Measurements from ENCODE around the gene BNIP2. TPM values are rescaled to one million over a fixed set of nuclear protein-coding genes. Genes with fewer than 3 reads are reported as not detected.
"Not testable (repeated sequence)": the region's sequence is repeated elsewhere in the genome, so short reads cannot be mapped to it uniquely, and the experiment has no call there.

Gene BNIP2
- total RNA-seq, 1 donor from 2014 or later, result 71.5 TPM

DNA sequence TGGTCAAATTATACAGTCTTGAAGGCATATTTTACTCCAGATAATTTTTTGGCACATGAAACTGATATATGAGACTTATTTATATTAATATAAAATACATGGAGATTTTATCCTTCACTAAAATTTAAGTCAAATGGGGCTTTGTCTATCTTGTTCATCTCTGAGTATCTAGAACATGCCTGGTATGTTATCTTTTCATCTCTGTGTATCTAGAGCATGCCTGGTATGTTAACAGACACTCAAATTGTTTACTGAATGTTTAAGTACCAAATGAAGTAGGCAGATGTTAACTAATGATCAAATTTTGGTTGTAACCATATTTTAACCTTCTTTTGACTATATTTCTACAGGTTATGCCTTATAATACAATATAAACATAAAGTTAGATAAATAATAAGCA, 39.5 kb downstream of the BNIP2 start:
- ATAC-seq (ENCODE audit: poor library complexity), result no peak
- no peak for DNase-seq
- intact Hi-C loops (cut with DNase I), result no loop called here

DNA sequence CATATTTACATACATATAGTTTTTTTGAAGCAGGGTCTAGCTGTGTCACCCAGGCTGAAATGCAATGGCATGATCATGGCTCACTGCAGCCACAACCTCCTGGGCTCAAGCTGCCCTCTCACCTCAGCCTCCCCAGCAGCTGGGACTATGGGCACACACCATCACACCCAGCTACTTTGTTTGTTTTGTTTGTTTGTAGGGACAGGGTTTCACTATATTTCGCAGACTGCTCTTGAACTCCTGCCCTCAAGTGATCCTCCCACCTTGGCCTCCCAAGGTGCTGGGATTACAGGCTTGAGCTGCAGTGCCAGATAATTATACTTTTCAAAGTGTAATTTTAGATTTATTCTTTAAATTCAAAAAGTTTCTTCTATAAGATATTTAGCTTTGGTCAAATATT, 42.0 kb downstream of the BNIP2 start:
- intact Hi-C loops (cut with DNase I), result no loop called here
- no peak for DNase-seq
- ATAC-seq (ENCODE audit: poor library complexity), result no peak

GRCh38 chr15:59646277-59646676, 42.8 kb downstream of the BNIP2 start:
- ATAC-seq (ENCODE audit: poor library complexity), result no peak
- DNase-seq, result no peak
- intact Hi-C loops (cut with DNase I), result no loop called here

- DNase-seq; intact Hi-C loops (cut with DNase I); ATAC-seq (ENCODE audit: poor library complexity): not testable (repeated sequence)
Observed at GRCh38 chr15:59645812-59646211, 43.3 kb downstream of the BNIP2 start.

GRCh38 chr15:59644756-59645155, 44.4 kb downstream of the BNIP2 start:
- DNase-seq (no peak), ATAC-seq (ENCODE audit: poor library complexity) (no peak)
- intact Hi-C loops (cut with DNase I), result no loop called here

DNA sequence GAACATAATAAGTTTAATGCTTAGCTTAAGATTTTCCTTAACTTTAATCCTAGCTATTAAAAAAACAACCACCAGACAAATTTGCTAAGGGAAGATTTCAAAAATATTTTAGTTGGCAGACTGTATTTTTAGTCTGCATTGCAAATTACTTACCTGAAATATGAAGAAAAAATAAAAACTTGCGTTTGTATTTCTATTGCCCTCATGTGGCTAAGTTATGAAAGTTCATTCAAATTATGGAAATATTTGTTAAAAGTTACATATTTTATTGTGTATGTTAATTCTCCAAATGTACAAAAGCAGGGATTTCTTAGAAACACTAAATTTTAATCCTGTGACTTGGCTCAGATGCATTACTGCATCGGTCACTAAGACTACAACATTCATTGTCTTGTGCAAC, 46.8 kb downstream of the BNIP2 start:
- intact Hi-C loops (cut with DNase I), result no loop called here
- ATAC-seq (ENCODE audit: poor library complexity), result no peak
- no peak for DNase-seq

DNA sequence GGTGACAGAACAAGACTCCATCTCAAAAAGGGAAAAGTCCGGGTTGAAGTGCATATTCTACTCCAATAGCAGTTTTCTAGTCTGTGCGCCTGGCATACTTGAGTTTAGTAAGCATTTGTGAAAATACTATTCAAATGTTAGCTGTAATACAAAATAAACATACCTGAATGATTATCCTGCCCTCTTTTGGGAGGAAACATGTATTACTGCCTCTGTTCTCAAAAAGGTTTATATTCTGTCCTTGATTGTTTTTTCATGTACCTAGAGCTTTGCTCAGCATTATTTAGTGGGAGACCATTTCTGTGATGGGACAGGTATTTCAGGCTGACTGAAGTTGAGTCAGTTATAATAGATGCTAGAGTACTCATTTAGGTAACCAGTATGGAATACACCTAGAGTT, 51.6 kb downstream of the BNIP2 start:
- intact Hi-C loops (cut with DNase I); ATAC-seq (ENCODE audit: poor library complexity): not testable (repeated sequence)

GRCh38 chr15:59636184-59636583, 52.9 kb downstream of the BNIP2 start:
- ATAC-seq (ENCODE audit: poor library complexity), result no peak
- intact Hi-C loops (cut with DNase I), result no loop called here
- DNase-seq, result no peak

More for the DNA sequence above, 51.6 kb downstream of the BNIP2 start:
- not testable (repeated sequence) for DNase-seq

DNA sequence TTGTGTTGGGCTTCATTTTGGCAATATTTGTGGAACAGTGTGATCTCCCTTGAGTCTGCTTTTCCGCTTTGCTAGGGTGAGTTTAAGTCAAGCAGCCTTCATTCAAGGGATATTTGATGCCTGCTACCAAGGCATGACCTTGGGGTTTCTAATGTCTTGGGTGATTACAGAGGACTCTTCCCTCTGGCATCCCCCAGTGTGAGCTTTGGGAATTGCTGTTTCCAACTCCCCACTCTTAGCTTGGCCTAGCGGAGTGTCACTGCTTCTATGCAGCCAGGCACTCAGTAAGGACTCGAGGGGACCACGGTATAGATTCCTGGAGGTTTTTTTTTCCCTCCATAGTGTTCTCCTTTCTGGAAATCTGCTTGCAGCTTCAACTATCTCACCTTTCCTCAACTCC, 56.4 kb downstream of the BNIP2 start:
- intact Hi-C loops (cut with DNase I), result no loop called here
- no peak for ATAC-seq (ENCODE audit: poor library complexity)
- DNase-seq, result no peak

GRCh38 chr15:59622289-59622688, 66.8 kb downstream of the BNIP2 start:
- no peak for DNase-seq
- ATAC-seq (ENCODE audit: poor library complexity), result no peak
- intact Hi-C loops (cut with DNase I), result no loop called here

DNA sequence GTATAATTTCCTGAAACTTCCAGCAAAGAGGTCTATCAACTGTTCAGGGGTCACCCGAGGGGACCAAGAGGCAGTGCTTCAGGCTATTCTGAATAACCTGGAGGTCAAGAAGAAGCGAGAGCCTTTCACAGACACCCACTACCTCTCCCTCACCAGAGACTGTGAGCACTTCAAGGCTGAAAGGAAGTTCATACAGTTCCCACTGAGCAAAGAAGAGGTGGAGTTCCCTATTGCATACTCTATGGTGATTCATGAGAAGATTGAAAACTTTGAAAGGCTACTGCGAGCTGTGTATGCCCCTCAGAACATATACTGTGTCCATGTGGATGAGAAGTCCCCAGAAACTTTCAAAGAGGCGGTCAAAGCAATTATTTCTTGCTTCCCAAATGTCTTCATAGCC, 70.7 kb downstream of the BNIP2 start:
- ATAC-seq (ENCODE audit: poor library complexity), result no peak
- intact Hi-C loops (cut with DNase I), result no loop called here
- no peak for DNase-seq

- intact Hi-C loops (cut with DNase I), result no loop called here
- DNase-seq, result no peak
- no peak for ATAC-seq (ENCODE audit: poor library complexity)
Observed at GRCh38 chr15:59616379-59616778, 72.7 kb downstream of the BNIP2 start.

DNA sequence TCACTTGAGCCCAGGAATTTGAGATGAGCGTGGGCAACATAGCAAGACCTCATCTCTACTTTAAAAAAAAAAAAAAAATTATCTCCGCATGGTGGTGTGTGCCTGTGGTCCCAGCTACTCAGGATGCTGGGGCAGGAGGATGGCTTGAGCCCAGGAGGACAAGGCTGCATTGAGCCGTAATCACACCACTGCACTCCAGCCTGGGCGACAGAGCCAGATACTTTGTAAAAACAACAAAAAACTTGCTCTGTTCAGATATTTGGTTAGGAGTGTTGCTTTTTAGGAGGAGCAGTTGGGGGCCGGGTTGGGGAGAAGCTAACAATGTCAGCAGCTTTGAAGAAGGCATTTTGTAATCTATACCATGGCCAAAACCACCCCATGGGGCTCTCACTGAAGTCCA, 73.5 kb downstream of the BNIP2 start:
- ATAC-seq (ENCODE audit: poor library complexity), result no peak
- intact Hi-C loops (cut with DNase I), result no loop called here
- no peak for DNase-seq

DNA sequence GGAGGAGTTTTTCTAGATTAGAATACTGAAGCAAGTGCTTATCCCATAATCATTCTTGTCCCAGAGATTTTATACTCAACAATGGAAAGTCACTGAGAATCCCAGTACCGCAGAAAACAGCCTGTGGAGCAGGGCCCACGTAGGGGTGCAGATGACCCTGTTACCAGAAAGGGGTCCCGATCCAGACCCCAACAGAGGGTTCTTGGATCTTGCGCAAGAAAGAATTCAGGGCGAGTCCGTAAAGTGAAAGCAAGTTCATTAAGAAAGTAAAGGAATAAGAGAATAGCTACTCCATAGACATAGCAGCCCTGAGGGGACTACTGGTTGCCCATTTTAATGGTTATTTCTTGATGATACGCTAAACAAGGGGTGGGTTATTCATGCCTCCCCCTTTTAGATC, 75.0 kb downstream of the BNIP2 start:
- ATAC-seq (ENCODE audit: poor library complexity), result no peak
- intact Hi-C loops (cut with DNase I), result no loop called here
- DNase-seq, result no peak

DNA sequence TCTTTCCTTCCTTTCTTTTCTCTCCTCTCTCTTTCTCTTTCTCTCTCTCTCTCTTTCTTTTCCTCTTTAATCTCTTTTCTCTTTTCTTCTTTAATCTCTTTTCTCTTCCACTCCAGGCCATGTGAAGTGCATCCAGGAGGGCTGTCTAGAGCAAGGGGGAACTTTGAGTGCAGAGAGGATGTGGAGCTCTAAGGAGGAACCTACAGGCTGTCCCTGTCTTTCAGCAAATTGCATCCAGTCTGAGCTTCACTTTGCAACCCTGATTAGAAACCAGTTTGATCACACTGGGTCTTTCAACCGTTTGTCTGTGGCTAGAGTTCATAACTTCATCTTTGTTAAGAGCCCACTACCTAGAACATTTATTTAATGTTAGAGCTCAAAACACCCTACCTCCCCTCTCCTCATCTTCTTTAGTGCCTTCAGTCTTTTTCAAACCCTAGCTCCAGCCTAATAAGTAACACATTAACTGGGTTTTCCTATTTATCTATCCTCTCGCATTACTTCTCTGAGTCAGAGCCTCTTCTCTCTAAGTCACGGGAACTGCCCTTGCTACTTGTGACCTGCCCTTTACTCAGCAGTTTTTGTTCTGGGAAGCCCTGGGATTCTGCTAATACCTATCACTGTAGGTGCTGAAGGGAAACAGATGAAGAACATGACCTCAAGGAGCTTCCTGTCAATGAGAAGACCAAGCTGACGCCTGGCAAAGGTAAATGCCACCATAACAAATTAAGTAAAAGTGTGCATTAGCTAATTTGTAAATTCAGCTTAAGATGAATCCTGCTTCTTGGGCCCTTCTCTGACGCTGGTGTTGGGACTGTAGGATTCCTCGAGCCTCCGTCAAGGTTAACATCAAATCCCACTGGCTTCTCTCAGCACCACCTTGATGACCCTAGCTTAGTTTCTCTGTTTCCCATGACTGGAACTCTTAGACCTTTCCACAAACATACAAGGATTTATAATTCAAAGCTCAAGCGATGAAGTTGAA, 77.6 kb downstream of the BNIP2 start, which contains the start of gene GCNT3:
TSS of gene GCNT3 (plus strand) at position 508 of the 985 bp plus-strand sequence. CDS start 6,456 bp downstream, outside the sequence.
- intact Hi-C loops (cut with DNase I), result no loop called here
- ATAC-seq (ENCODE audit: poor library complexity), result no peak
- DNase-seq, result no peak

DNA sequence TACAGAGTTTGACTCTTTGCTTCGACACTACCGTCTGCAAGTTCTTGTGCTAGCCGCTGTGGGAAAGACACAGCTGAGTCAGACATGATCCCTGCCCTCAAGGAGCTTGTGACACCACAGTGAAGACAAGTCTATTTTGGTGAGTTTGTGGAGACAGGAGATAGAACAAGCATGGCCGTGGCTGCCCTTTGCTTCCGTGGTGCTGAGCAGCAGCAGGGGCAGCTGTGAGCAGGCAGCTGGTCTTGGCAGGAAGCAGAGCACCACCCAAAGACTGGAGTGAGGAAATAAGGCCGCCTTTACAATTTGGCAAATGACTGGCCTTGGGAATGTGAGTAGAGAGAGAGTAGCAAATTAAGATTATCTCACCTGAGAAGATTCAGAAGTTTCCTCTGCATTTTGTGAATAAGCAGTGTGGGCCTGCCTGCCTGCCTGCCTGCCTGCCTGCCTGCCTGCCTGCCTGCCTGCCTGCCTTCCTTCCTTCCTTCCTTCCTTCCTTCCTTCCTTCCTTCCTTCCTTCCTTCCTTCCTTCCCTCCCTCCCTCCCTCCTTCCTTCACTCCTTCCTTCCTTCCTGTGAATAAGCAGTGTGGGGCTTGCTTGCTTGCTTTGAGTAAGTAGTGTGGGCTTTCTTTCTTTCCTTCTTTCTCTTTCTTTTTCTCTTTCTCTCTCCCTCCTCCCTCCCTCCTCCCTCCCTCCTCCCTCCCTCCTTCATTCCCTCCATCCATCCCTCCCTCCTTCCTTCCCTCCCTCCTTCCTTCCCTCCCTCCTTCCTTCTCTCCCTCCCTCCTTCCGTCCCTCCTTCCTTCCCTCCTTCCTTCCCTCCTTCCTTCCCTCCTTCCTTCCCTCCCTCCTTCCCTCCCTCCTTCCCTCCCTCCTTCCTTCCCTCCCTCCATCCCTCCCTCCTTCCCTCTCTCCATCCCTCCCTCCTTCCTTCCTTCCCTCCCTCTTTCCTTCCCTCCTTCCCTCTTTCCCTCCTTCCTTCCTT, 79.1 kb downstream of the BNIP2 start:
- intact Hi-C loops (cut with DNase I), result no loop called here
- DNase-seq (no peak), ATAC-seq (ENCODE audit: poor library complexity) (no peak)

All from Right ventricle myocardium superior (tissue), 1 donor.